Measurements from ENCODE around the gene ARHGEF19. TPM values are rescaled to one million over a fixed set of nuclear protein-coding genes. Genes with fewer than 3 reads are reported as not detected.

Gene ARHGEF19
- total and polyA plus RNA-seq, 2 of the 4 experiments (the other 2 are of a cell fraction), result 4.5 to 16.8 TPM

GRCh38 chr1:16170283-16170673 is 42.2 kb downstream of the ARHGEF19 start:
- H2BK15ac ChIP-seq (ENCODE audit: low read depth, low read length), result no peak overlapping the region
- no peak overlapping the region for H2BK5ac ChIP-seq (ENCODE audit: low read depth, low read length, poor library complexity, severe bottlenecking)
- H3K9me1 ChIP-seq (ENCODE audit: insufficient read depth, low read length), result peaks cover 6% of the 10 kb centered on the region
- no peak overlapping the region for H3K18ac ChIP-seq (ENCODE audit: low read depth, low read length)
- H3K4me1 ChIP-seq (ENCODE audit: control insufficient read depth, insufficient read depth, low read length), result peaks cover 21% of the 10 kb centered on the region
- intact Hi-C loops (cut with micrococcal nuclease) (no loop called here), dilution Hi-C loops (cut with HindIII; ENCODE audit: low sequenced_read_pairs, unreplicated experiment) (no loop called here), in situ Hi-C loops (cut with MboI; ENCODE audit: low sequenced_read_pairs) (no loop called here)
- no peak overlapping the region for H3K23ac ChIP-seq (ENCODE audit: low read depth, low read length)
- DNase-seq (no peak), ATAC-seq (ENCODE audit: low read depth) (no peak)
- H2BK120ac ChIP-seq (ENCODE audit: low read depth, low read length), result peak overlapping the region; percentile 38; the same call in 1 of the 2 replicates
- no peak overlapping the region for H3K4me2 ChIP-seq (ENCODE audit: low read depth, low read length)
- H3K79me1 ChIP-seq (ENCODE audit: low read depth in 1 of 2, low read length in 2 of 2), result no peaks in the 10 kb centered on the region; a peak in 1 of 4 replicates
- no peak overlapping the region for H4K91ac ChIP-seq (ENCODE audit: insufficient read depth, low read depth, low read length)
- no peak overlapping the region for H4K8ac ChIP-seq (ENCODE audit: low read depth in 2 of 2, low read length in 2 of 2)
- no peaks in the 10 kb centered on the region for H3K36me3 ChIP-seq (ENCODE audit: control insufficient read depth, insufficient read depth, low read length)
- H3K27ac ChIP-seq (ENCODE audit: insufficient read depth, low read length), result no peak overlapping the region
- H2AK5ac ChIP-seq (ENCODE audit: low read depth, low read length), result peak overlapping the region; percentile 43; the same call in 1 of the 2 replicates
- BruUV-seq (replicated peaks), result no TSS peak
- no peak overlapping the region for H4K5ac ChIP-seq (ENCODE audit: low read depth, low read length)
- H3K9ac ChIP-seq (ENCODE audit: low read depth, low read length), result no peak overlapping the region
- H3K4me3 ChIP-seq (ENCODE audit: insufficient read depth, low read depth, low read length), result no peak overlapping the region
- CTCF ChIA-PET, result no interaction called here
- H3K4ac ChIP-seq (ENCODE audit: low read depth, low read length), result no peak overlapping the region
- no peak overlapping the region for H2AK9ac ChIP-seq (replicated peaks; ENCODE audit: low read depth, low read length, poor library complexity)
- TF ChIP-seq MXI1 (IDR thresholded peaks at IDR 0.05; ENCODE audit: borderline replicate concordance, low read depth, low read length), result no peak
- no peak for TF ChIP-seq NFE2L2 (IDR thresholded peaks at IDR 0.05; ENCODE audit: low read depth, low read length)
- no peak for TF ChIP-seq SMC3 (IDR thresholded peaks at IDR 0.05; ENCODE audit: low read depth, low read length)
- TF ChIP-seq BHLHE40 (IDR thresholded peaks at IDR 0.05; ENCODE audit: low read depth, low read length), result no peak
- TF ChIP-seq RFX5 (IDR thresholded peaks at IDR 0.05; ENCODE audit: low read depth, low read length), result no peak
- no peak for TF ChIP-seq POLR2A (IDR thresholded peaks at IDR 0.05; ENCODE audit: low read depth, low read length)
- no peak for TF ChIP-seq USF2 (IDR thresholded peaks at IDR 0.05; ENCODE audit: low read depth, low read length)
- no peak for TF ChIP-seq CHD1 (IDR thresholded peaks at IDR 0.05; ENCODE audit: low read depth, low read length)
- no peak for TF ChIP-seq RAD21 (IDR thresholded peaks at IDR 0.05; ENCODE audit: low read length)
- no peak for TF ChIP-seq FOS (IDR thresholded peaks at IDR 0.05; ENCODE audit: low read depth, low read length)
- no peak for TF ChIP-seq MAZ (IDR thresholded peaks at IDR 0.05; ENCODE audit: borderline replicate concordance, low read depth, low read length)
- no peak for TF ChIP-seq MAFK (IDR thresholded peaks at IDR 0.05; ENCODE audit: low read depth, low read length)
- TF ChIP-seq CEBPB (IDR thresholded peaks at IDR 0.05; ENCODE audit: low read depth, low read length), result no peak
- TF ChIP-seq RCOR1 (IDR thresholded peaks at IDR 0.05; ENCODE audit: insufficient replicate concordance, low read length), result no peak
- TF ChIP-seq CTCF (conservative IDR thresholded peaks at IDR 0.05; ENCODE audit: low read depth, low read length), result no peak
- TF ChIP-seq ELK1 (IDR thresholded peaks at IDR 0.05; ENCODE audit: borderline replicate concordance, low read depth, low read length), result no peak
- POLR2A ChIA-PET (ENCODE audit: unreplicated experiment), result no interaction called here
- no peak overlapping the region for H3K56ac ChIP-seq (ENCODE audit: extremely low read depth, insufficient read depth, low read length)
- H3K14ac ChIP-seq (replicated peaks; ENCODE audit: low read depth, low read length), result no peak overlapping the region
- no peaks in the 10 kb centered on the region for H4K20me1 ChIP-seq (ENCODE audit: insufficient read depth, low read length)
- H3K9me3 ChIP-seq (ENCODE audit: control insufficient read depth, insufficient read depth, low read length), result no peaks in the 10 kb centered on the region
- no peaks in the 10 kb centered on the region for H3K27me3 ChIP-seq (ENCODE audit: control insufficient read depth, insufficient read depth, low read length)
- 0 out of 2 replicates have a peak overlapping the region, but pooled peaks have one; percentile 31 for H2BK20ac ChIP-seq (ENCODE audit: low read depth, low read length)
- WGBS, 2 experiments (ENCODE audit: extremely low coverage in 2 of 2, insufficient read length in 1 of 2), result no CpG with 5 or more reads among the region's 3 CpGs
- H2AFZ ChIP-seq (replicated peaks; ENCODE audit: low read length, poor library complexity), result no peak overlapping the region
